ENCODE data around the gene DIP2A.

The DIP2A gene

DNA sequence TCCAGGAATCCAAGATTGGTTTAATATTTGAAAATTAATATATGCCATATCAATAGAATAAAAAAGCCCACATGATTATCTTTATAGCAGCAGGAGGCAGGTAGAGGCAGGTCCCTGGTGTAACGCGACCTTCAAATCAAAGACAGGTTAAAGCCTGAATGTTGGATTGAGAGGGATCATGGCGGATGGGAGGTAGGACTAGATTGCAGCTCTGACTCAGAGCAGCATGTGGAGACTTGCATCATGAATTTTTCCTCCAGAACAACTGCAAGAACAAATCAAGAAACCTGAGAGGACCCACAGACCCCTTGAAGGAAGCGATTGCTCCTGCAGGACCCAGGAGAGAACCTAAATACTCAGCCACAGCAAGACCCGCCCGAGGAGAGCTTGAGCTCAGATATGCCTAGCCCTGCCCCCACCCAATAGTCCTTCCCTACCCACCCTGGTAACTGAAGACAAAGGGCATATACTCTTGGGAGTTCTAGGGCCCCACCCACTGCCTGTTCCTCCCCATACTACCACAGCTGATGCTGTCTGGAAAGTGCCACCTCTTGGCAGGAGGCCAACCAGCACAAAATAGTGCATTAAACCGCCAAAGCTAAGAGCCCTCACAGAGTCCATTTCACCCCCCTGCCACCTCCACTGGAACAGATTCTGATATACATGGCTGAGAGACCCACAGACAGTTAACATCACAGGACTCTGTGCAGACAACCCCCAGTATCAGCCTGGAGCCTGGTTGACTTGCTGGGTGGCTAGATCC is 126.7 kb downstream of the DIP2A start:
- Histone ChIP-seq H3K27me3 (ENCODE audit: insufficient read depth, low read depth) (no peaks in the 10 kb centered on the region), H3K9ac (no peak overlapping the region), H4K20me1 (ENCODE audit: insufficient read depth) (no peaks in the 10 kb centered on the region), H3K4me1 (ENCODE audit: low read depth, poor library complexity, severe bottlenecking) (no peaks in the 10 kb centered on the region), H3K4me3 (IDR thresholded peaks at IDR 0.05; ENCODE audit: insufficient read depth, low read depth, low read length) (no peak overlapping the region), H3K4me2 (no peak overlapping the region), H3K27ac (no peak overlapping the region), H2AFZ (ENCODE audit: low read depth) (no peak overlapping the region), H3K79me2 (ENCODE audit: insufficient read depth, low read depth) (no peaks in the 10 kb centered on the region), H3K36me3 (ENCODE audit: insufficient read depth) (no peaks in the 10 kb centered on the region)
- TF ChIP-seq, protein P1, sequence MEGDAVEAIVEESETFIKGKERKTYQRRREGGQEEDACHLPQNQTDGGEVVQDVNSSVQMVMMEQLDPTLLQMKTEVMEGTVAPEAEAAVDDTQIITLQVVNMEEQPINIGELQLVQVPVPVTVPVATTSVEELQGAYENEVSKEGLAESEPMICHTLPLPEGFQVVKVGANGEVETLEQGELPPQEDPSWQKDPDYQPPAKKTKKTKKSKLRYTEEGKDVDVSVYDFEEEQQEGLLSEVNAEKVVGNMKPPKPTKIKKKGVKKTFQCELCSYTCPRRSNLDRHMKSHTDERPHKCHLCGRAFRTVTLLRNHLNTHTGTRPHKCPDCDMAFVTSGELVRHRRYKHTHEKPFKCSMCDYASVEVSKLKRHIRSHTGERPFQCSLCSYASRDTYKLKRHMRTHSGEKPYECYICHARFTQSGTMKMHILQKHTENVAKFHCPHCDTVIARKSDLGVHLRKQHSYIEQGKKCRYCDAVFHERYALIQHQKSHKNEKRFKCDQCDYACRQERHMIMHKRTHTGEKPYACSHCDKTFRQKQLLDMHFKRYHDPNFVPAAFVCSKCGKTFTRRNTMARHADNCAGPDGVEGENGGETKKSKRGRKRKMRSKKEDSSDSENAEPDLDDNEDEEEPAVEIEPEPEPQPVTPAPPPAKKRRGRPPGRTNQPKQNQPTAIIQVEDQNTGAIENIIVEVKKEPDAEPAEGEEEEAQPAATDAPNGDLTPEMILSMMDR (conservative IDR thresholded peaks at IDR 0.05; ENCODE audit: low read depth, low read length): no peak

- Histone ChIP-seq H4K20me1 (ENCODE audit: insufficient read depth) (no peaks in the 10 kb centered on the region), H3K27me3 (ENCODE audit: insufficient read depth, low read depth) (no peaks in the 10 kb centered on the region), H3K36me3 (ENCODE audit: insufficient read depth) (no peaks in the 10 kb centered on the region), H3K4me1 (ENCODE audit: low read depth, poor library complexity, severe bottlenecking) (no peaks in the 10 kb centered on the region), H3K79me2 (ENCODE audit: insufficient read depth, low read depth) (no peaks in the 10 kb centered on the region), H3K9ac (no peak overlapping the region), H3K27ac (no peak overlapping the region), H3K4me2 (no peak overlapping the region), H2AFZ (ENCODE audit: low read depth) (no peak overlapping the region), H3K4me3 (IDR thresholded peaks at IDR 0.05; ENCODE audit: insufficient read depth, low read depth, low read length) (no peak overlapping the region)
- TF ChIP-seq, protein P1 (conservative IDR thresholded peaks at IDR 0.05; ENCODE audit: low read depth, low read length): no peak
Observed at GRCh38 chr21:46594276-46594675, 135.6 kb downstream of the DIP2A start.

- TF ChIP-seq, protein P1 (conservative IDR thresholded peaks at IDR 0.05; ENCODE audit: low read depth, low read length): no peak
- H3K4me3 ChIP-seq (IDR thresholded peaks at IDR 0.05; ENCODE audit: insufficient read depth, low read depth, low read length): no peak overlapping the region
- no peak overlapping the region for H2AFZ ChIP-seq (ENCODE audit: low read depth)
- no peak overlapping the region for H3K9ac ChIP-seq
- H3K36me3 ChIP-seq (ENCODE audit: insufficient read depth): no peaks in the 10 kb centered on the region
- no peaks in the 10 kb centered on the region for H4K20me1 ChIP-seq (ENCODE audit: insufficient read depth)
- no peaks in the 10 kb centered on the region for H3K27me3 ChIP-seq (ENCODE audit: insufficient read depth, low read depth)
- no peaks in the 10 kb centered on the region for H3K79me2 ChIP-seq (ENCODE audit: insufficient read depth, low read depth)
- H3K4me2 ChIP-seq: no peak overlapping the region
- no peaks in the 10 kb centered on the region for H3K4me1 ChIP-seq (ENCODE audit: low read depth, poor library complexity, severe bottlenecking)
- H3K27ac ChIP-seq: no peak overlapping the region
Observed at GRCh38 chr21:46596201-46596600, 137.5 kb downstream of the DIP2A start.

DNA sequence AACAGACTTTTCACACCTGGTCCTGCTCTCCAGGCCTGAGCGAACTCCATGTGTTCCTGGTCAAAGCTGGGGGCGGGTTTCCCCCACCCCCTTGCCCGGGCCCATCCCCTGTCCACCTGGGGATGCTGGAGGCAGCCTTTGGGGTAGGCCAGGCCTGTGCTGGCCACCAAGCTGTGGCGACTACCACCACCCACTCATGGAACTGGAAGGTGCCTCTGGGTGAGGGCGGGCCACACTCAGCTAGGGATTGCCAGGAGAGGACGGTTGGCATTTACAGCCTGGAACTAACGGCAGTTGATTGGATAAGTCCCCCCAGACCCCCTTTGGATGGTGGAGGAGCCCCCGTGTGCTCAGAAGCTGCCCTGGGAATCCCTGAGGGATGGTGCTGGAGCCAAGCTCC is 138.3 kb downstream of the DIP2A start:
- TF ChIP-seq, protein P1 (conservative IDR thresholded peaks at IDR 0.05; ENCODE audit: low read depth, low read length): no peak
- no peaks in the 10 kb centered on the region for H3K4me1 ChIP-seq (ENCODE audit: low read depth, poor library complexity, severe bottlenecking)
- no peaks in the 10 kb centered on the region for H3K27me3 ChIP-seq (ENCODE audit: insufficient read depth, low read depth)
- H3K36me3 ChIP-seq (ENCODE audit: insufficient read depth): no peaks in the 10 kb centered on the region
- no peak overlapping the region for H3K9ac ChIP-seq
- H3K4me2 ChIP-seq: no peak overlapping the region
- H3K4me3 ChIP-seq (IDR thresholded peaks at IDR 0.05; ENCODE audit: insufficient read depth, low read depth, low read length): no peak overlapping the region
- no peaks in the 10 kb centered on the region for H4K20me1 ChIP-seq (ENCODE audit: insufficient read depth)
- no peak overlapping the region for H3K27ac ChIP-seq
- no peaks in the 10 kb centered on the region for H3K79me2 ChIP-seq (ENCODE audit: insufficient read depth, low read depth)
- H2AFZ ChIP-seq (ENCODE audit: low read depth): no peak overlapping the region
